NB4 (cell line): ENCODE results near the gene ROBO1.
"Not testable (repeated sequence)": the region's sequence is repeated elsewhere in the genome, so short reads cannot be mapped to it uniquely, and the experiment has no call there.

Source experiments
- DNase-seq: peaks from one replicate; pipeline ENCODE4 v3.0.0; 2010; ENCODE audit warnings: low read depth
- H3K4me3 ChIP-seq: one replicate; pipeline ENCODE4 v1.5.1; 2011; ENCODE audit warnings: mild to moderate bottlenecking, low read depth, low read length, moderate library complexity
- MYC ChIP-seq: IDR thresholded peaks from 2 replicates; pipeline ENCODE4 v1.6.1; 2011; ENCODE audit warnings: low read depth, low read length
- POLR2A ChIP-seq: IDR thresholded peaks from 2 replicates; pipeline ENCODE4 v1.6.1; 2011; ENCODE audit warnings: mild to moderate bottlenecking; ENCODE audit not compliant: insufficient read length; ENCODE audit errors: extremely low read depth
- TF ChIP-seq, protein P1 (sequence below): IDR thresholded peaks from 2 replicates; pipeline ENCODE4 v1.6.1; 2011; ENCODE audit warnings: low read depth, low read length
- TF ChIP-seq, protein P2 (sequence below): IDR thresholded peaks from one replicate; pipeline ENCODE4 v1.5.1; 2012; ENCODE audit warnings: low read depth, low read length

ROBO1 gene

DNA sequence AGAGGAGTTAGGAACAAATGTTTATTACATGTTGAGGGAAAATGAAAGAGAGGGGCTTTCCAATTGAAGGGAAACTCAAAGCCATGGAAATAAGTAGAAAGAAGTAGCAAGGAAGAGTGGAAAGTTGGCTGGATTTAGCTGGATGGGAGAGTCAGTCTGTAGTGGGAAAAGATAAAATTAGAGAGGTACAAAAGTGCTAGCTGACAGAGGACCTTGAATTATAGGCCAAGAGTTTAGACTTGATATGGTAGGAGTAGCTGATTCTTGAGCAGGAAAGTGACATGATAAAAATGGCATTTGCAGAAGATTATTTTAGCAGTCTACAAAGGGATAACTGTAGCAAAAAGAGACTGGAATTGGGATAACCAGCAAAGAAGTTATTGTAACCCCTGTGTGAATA lies 425.8 kb downstream of the ROBO1 start:
- TF ChIP-seq, protein P1, sequence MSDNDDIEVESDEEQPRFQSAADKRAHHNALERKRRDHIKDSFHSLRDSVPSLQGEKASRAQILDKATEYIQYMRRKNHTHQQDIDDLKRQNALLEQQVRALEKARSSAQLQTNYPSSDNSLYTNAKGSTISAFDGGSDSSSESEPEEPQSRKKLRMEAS = no peak
- TF ChIP-seq, protein P2, sequence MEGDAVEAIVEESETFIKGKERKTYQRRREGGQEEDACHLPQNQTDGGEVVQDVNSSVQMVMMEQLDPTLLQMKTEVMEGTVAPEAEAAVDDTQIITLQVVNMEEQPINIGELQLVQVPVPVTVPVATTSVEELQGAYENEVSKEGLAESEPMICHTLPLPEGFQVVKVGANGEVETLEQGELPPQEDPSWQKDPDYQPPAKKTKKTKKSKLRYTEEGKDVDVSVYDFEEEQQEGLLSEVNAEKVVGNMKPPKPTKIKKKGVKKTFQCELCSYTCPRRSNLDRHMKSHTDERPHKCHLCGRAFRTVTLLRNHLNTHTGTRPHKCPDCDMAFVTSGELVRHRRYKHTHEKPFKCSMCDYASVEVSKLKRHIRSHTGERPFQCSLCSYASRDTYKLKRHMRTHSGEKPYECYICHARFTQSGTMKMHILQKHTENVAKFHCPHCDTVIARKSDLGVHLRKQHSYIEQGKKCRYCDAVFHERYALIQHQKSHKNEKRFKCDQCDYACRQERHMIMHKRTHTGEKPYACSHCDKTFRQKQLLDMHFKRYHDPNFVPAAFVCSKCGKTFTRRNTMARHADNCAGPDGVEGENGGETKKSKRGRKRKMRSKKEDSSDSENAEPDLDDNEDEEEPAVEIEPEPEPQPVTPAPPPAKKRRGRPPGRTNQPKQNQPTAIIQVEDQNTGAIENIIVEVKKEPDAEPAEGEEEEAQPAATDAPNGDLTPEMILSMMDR = no peak
- TF ChIP-seq MYC = no peak
- no peak for TF ChIP-seq POLR2A
- no peak for DNase-seq
- no peak overlapping the region for H3K4me3 ChIP-seq

DNA sequence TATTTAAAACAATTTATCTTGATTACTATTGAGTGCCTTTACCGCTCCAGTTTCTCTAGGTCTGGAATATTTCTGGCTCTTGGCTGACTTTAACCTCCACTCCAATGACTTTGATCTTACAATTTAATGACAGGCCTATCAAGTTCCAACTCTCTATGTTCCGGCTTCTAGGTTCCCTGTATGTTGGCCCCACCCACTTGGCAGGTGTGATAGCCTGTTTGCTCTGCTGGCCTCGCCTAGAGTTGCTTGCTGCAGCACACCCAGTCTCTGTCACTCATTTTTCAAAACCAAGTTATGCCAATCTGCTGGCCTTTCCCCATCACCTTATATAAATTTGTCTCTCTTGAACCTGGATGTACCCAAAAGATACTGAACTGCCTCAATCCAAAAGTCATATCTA lies 428.0 kb downstream of the ROBO1 start:
- no peak overlapping the region for H3K4me3 ChIP-seq
- no peak for DNase-seq
- TF ChIP-seq, protein P2 = no peak
- TF ChIP-seq MYC (no peak), POLR2A (no peak)
- TF ChIP-seq, protein P1 = no peak

DNA sequence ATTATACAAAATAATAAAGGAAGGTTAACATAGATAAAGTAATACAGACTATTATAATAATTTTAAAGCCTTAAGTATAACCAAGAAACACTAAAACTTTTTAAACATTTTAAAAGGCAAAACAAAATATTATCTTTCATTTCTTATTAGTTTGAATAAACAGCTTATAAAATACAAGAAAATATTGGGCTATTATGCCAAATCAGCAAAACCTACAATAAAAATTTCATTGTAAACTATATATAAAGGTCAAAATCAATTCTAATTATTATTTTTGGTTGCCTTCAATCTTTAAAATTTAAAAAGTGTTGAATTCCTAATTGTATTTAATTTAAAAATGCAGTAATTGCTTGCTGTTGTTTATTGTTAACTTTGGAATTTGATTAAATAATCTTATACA lies 430.0 kb downstream of the ROBO1 start:
- H3K4me3 ChIP-seq = no peak overlapping the region
- no peak for DNase-seq
- no peak for TF ChIP-seq POLR2A
- TF ChIP-seq MYC = no peak
- TF ChIP-seq, protein P2 = no peak
- TF ChIP-seq, protein P1 = no peak

DNA sequence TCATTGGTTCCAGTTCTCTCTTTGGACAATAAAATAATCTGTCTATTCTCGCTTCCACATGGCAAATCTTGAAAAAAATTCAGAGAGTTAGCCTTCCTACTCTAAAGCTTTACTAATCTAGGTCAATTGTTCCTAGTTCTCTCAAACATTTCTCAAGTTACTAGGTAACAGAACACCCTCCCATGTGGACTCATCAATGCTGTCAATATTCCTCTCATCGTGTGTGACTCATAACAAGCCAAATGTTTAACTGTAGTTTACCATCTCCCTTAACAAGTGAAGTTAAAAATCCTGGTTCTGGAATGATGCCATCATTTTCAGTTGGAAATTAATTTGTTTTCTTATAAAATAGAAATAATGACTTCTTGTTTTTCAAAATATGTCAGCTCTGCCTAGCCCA lies 438.6 kb downstream of the ROBO1 start:
- DNase-seq = no peak
- TF ChIP-seq POLR2A = no peak
- no peak for TF ChIP-seq MYC
- TF ChIP-seq, protein P1 = no peak
- TF ChIP-seq, protein P2 = no peak
- H3K4me3 ChIP-seq = no peak overlapping the region

DNA sequence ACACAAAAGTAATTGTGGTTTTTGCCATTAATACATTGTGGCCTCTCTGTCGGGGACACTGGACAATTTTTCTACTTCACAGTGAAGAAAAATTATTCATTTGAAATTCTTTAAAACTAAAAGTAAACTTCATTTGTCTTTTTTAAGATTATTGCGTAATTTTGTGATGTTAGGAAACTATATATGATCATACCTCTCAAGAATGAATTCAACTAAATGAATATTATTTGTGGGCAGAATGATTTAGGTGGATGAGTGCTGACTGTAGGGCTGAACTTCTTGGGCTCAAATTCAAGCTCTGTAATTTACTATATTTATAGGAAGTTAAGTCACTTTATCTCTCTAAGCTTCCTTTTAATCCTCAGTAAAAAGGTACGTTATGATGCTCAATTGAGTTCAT lies 441.2 kb downstream of the ROBO1 start:
- no peak for DNase-seq
- TF ChIP-seq, protein P1 = no peak
- no peak for TF ChIP-seq MYC
- no peak for TF ChIP-seq POLR2A
- TF ChIP-seq, protein P2 = no peak
- no peak overlapping the region for H3K4me3 ChIP-seq

DNA sequence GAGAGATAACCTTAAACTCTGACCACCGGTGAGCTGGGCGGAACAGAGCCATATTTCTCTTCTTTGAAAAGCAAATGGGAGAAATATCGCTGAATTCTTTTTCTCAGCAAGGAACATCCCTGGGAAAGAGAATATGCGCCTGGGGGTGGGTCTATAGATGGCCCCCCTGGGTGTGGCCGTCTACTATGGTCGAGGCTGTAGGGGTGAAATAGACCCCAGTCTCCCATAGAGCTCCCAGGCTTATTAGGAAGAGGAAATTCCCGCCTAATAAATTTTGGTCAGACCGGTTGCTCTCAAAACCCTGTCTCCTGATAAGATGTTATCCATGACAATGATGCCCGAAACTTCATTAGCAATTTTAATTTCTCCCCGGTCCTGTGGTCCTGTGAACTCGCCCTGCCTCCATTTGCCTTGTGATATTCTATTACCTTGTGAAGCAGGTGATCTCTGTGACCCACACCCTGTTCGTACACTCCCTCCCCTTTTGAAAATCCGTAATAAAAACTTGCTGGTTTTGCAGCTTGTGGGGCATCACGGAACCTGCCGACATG lies 441.9 kb downstream of the ROBO1 start:
- H3K4me3 ChIP-seq, DNase-seq: not testable (repeated sequence)
